Measurements from ENCODE around the gene KLK3.

The KLK3 gene

DNA sequence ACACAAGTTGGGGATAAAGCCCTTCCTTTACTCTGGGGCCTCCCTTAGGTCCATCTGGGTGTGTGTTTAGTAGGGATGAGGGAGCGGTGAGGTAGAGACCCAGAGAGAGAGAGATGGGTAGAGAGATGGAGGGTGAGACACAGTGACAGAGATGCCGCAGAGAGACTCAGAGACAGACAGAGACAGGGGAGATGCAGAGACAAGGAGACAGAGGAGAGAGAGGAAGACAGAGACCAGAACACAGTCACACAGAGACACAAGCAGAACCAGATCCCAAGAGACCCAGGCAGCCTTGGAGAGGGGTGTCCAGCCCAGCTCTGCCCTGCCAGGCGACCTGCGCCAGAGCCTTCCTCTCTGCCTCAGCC is 33.5 kb upstream of the KLK3 start:
- no peak overlapping the region for H3K9ac ChIP-seq (ENCODE audit: low read length)

DNA sequence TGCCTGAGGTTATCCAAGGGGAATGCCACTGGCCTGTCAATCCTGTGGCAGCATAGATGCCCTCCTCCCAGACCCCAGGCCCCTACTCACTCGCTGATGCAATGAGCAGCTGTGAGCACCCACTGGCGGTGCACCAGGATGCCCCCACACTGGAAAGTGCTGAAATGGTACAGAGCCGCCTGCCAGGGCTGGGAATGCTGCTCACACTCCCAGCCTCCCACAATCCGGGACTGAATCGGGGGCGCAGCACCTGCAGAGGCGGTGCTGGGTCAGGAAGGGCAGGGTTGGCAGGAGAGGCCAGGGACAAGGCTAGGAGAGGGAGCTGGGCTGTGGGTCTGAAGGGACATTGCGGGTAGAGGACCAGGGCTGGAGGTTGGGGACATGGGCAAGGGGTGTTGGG is 33.1 kb upstream of the KLK3 start:
- no peak overlapping the region for H3K9ac ChIP-seq (ENCODE audit: low read length)
- no peaks in the 10 kb centered on the region for H3K4me1 ChIP-seq (ENCODE audit: control insufficient read depth, insufficient read depth, low read length)
- no peaks in the 10 kb centered on the region for H3K36me3 ChIP-seq (ENCODE audit: control insufficient read depth, insufficient read depth, low read length)
- H3K4me3 ChIP-seq (ENCODE audit: low read length), result no peak overlapping the region
- H3K27me3 ChIP-seq (ENCODE audit: control insufficient read depth, insufficient read depth, low read length), result peaks cover 22% of the 10 kb centered on the region
- no peak overlapping the region for H3K27ac ChIP-seq (ENCODE audit: low read depth, low read length)

More for the DNA sequence above, 33.5 kb upstream of the KLK3 start:
- Histone ChIP-seq H3K36me3 (ENCODE audit: control insufficient read depth, insufficient read depth, low read length) (no peaks in the 10 kb centered on the region), H3K4me3 (ENCODE audit: low read length) (no peak overlapping the region), H3K27ac (ENCODE audit: low read depth, low read length) (no peak overlapping the region), H3K4me1 (ENCODE audit: control insufficient read depth, insufficient read depth, low read length) (no peaks in the 10 kb centered on the region), H3K27me3 (ENCODE audit: control insufficient read depth, insufficient read depth, low read length) (peaks cover 22% of the 10 kb centered on the region)

DNA sequence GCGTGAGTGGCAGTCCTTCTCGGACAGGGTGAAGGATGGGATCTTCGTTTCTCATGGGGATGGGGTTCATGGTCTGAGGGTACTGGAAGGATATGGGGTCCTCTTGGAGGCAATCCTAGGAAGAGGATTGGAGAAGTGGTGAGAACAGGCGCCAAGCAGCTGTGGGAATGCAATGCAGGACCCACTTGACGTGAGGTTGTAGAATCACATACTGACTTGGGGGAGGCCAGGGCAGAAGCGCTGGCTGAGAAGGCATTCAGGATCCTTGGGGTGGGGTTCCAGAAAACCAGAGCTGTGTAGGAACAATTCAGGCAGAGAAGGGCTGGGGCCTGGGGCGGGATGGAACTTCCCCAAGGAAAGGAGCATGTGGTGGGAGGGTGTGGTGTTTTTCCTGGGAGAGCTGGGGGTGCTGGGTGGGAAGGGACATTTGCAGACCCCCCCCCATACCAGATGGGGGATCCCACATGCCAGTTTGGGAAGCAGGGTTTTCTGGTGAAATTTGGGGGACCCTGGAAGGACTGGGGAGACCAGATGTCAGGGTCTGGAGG is 32.0 kb upstream of the KLK3 start:
- no peak overlapping the region for H3K9ac ChIP-seq (ENCODE audit: low read length)
- no peak overlapping the region for H3K4me3 ChIP-seq (ENCODE audit: low read length)
- no peaks in the 10 kb centered on the region for H3K36me3 ChIP-seq (ENCODE audit: control insufficient read depth, insufficient read depth, low read length)
- no peak overlapping the region for H3K27ac ChIP-seq (ENCODE audit: low read depth, low read length)
- H3K4me1 ChIP-seq (ENCODE audit: control insufficient read depth, insufficient read depth, low read length), result no peaks in the 10 kb centered on the region
- peaks cover 20% of the 10 kb centered on the region for H3K27me3 ChIP-seq (ENCODE audit: control insufficient read depth, insufficient read depth, low read length)

DNA sequence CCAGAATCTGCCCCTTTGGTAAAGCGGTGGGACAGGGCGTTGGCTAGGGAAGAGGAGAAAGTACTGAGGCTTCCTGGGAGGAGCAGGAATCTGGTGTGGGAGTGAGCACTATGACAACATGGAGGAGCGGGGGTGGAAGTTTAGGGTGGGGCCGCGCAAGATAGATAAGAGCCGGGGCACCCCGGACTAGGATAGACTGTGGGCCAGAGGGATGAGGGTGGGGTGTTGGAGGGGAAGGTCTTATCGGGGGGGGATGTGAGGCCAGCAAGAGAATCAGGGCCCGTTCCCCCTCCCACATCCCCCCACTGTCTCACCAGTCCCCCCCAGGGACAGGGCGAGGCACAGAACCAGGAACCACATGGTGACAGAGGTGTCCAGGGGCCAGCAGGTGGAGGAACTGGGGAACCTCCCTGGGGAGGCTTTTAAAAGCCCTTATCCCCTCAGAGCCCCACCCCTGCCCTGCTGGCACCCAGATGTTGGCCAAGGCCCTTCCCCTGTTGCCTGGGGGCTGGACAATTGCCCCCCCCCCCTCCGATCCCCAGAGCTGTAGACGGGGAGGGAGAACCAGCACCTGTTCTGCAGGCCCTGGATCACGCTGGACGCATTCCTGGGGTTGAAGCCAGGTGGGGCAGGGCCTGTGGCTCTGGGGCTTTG is 31.2 kb upstream of the KLK3 start, which contains the start of gene KLK1:
Gene KLK1, minus strand, starts transcription at position 399 of the 654 bp plus-strand sequence. Its CDS starts 39 bp downstream, at position 360.
- Histone ChIP-seq H3K4me1 (ENCODE audit: control insufficient read depth, insufficient read depth, low read length) (no peaks in the 10 kb centered on the region), H3K4me3 (ENCODE audit: low read length) (no peak within 1 kb of the TSS), H3K9ac (ENCODE audit: low read length) (no peak within 1 kb of the TSS), H3K27ac (ENCODE audit: low read depth, low read length) (no peak within 1 kb of the TSS), H3K36me3 (ENCODE audit: control insufficient read depth, insufficient read depth, low read length) (no peaks in the 10 kb centered on the region), H3K27me3 (ENCODE audit: control insufficient read depth, insufficient read depth, low read length) (peaks cover 17% of the 10 kb centered on the region)

DNA sequence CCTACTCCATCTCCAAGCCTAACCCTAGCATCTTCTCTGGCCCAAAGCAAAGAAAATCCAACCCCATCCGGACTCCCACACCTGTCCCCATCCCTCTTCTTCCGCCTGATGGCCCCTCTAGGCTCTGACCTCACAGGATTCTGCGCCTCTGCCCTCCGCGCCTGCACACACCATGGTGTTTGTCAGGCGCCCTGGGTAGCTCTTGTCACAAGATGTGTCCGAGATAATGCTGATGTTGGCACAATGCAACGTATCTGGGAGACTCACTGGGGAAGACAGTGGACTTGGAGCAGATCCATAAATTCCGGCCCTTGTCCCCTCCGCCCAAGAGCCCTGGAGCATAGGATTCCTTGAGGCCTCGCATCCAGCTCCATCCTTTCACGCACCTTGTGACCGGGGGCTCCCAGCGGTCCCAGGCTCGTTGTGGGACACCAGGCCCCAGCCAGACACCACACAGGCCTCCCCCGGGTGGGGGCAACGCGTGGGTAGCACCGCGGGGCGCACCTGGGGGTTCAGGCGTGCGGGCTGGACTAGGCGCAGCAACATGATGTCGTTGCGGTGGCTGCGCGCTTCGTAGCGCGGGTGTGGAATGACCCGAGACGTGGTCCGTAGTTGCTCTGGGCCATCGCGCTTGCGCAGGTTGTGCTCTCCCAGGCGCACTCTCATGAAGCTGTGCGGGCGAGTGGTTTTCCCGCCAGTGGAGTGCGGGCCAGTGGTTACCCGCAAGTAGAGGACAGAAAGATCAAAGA is 28.0 kb upstream of the KLK3 start:
- Histone ChIP-seq H3K4me3 (ENCODE audit: low read length) (no peak overlapping the region), H3K27me3 (ENCODE audit: control insufficient read depth, insufficient read depth, low read length) (peaks cover under 1% of the 10 kb centered on the region), H3K9ac (ENCODE audit: low read length) (no peak overlapping the region), H3K4me1 (ENCODE audit: control insufficient read depth, insufficient read depth, low read length) (no peaks in the 10 kb centered on the region), H3K36me3 (ENCODE audit: control insufficient read depth, insufficient read depth, low read length) (no peaks in the 10 kb centered on the region), H3K27ac (ENCODE audit: low read depth, low read length) (no peak overlapping the region)

DNA sequence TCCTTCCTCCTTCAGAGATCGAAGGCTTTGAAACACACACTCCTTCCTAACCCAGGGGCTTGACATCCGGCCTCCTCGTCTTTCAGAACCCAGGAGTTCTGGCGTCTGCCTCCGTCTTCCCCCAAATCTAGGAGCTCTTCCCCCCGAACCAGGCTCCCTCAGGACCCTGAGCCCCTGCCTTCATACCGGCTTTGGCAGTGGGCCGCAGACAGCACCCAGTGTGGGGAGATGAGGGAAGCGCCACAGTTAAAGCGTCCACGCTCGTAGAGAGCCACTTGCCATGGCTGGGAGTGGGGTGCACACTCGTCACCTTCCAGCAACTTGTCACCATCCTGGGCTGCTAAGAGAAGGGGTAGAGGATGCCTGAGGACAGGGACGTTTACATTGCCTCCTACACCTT is 27.2 kb upstream of the KLK3 start:
- H3K27ac ChIP-seq (ENCODE audit: low read depth, low read length), result no peak overlapping the region
- no peaks in the 10 kb centered on the region for H3K36me3 ChIP-seq (ENCODE audit: control insufficient read depth, insufficient read depth, low read length)
- H3K27me3 ChIP-seq (ENCODE audit: control insufficient read depth, insufficient read depth, low read length), result no peaks in the 10 kb centered on the region
- H3K4me1 ChIP-seq (ENCODE audit: control insufficient read depth, insufficient read depth, low read length), result no peaks in the 10 kb centered on the region
- H3K9ac ChIP-seq (ENCODE audit: low read length), result no peak overlapping the region
- H3K4me3 ChIP-seq (ENCODE audit: low read length), result no peak overlapping the region

DNA sequence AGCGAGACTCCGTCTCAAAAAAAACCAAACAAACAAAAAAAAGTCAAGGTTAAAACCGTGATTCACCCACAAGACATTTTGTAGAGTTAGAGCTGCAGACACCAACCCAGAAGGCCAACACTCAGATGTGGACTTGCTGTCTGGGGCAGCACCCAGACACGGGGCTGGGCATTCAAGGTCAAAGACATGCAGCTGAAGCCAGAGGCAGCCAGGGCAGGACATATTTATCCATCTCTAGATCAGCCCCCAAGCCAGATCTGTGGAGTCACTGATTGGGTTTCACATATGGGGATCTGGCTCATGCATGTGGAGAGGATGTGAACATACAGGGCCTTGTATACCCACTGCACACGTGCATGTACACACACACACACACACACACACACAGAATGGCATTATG is 24.9 kb upstream of the KLK3 start:
- H3K27me3 ChIP-seq (ENCODE audit: control insufficient read depth, insufficient read depth, low read length), result no peaks in the 10 kb centered on the region
- H3K9ac ChIP-seq (ENCODE audit: low read length), result no peak overlapping the region
- no peaks in the 10 kb centered on the region for H3K4me1 ChIP-seq (ENCODE audit: control insufficient read depth, insufficient read depth, low read length)
- H3K36me3 ChIP-seq (ENCODE audit: control insufficient read depth, insufficient read depth, low read length), result no peaks in the 10 kb centered on the region
- H3K4me3 ChIP-seq (ENCODE audit: low read length), result no peak overlapping the region
- H3K27ac ChIP-seq (ENCODE audit: low read depth, low read length), result no peak overlapping the region

DNA sequence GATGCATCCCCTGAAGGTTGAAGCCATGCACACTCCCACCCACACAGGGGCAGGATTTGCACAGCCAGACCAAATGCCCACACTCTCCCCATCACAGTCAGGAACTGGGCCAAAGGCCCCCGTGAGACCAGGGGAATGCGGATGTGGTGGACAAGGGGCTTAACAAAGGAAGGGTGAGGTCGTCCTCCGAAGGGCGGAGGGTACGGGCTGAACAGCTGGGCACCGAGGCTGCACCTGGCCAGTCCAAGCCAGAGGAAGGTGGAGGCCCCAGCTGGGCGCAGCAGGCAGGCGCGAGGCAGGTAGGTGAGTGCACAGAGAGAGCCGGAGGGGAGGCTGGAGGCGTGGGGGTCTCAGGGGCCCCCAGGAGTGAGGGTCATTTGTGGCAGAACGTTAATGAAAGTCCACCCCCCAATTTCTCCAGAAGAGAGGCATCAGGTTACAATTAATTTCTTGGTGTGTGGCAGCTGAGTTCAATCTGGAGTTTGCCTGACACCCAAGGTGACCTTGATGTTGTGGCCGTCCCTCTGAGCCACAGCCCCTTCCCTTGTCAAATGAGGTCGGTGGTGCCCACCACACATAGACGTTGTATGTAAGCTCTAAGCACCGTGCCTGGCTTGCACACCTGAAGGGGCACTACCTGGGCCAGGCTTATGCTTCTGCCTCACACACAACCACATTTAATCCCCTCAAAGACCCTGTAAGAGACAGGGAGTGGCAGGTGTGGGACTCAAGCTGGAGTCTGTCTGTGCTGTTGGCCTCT is 24.3 kb upstream of the KLK3 start:
- Histone ChIP-seq H3K4me3 (ENCODE audit: low read length) (no peak overlapping the region), H3K9ac (ENCODE audit: low read length) (no peak overlapping the region), H3K36me3 (ENCODE audit: control insufficient read depth, insufficient read depth, low read length) (no peaks in the 10 kb centered on the region), H3K4me1 (ENCODE audit: control insufficient read depth, insufficient read depth, low read length) (peaks cover 2% of the 10 kb centered on the region), H3K27me3 (ENCODE audit: control insufficient read depth, insufficient read depth, low read length) (no peaks in the 10 kb centered on the region), H3K27ac (ENCODE audit: low read depth, low read length) (no peak overlapping the region)

DNA sequence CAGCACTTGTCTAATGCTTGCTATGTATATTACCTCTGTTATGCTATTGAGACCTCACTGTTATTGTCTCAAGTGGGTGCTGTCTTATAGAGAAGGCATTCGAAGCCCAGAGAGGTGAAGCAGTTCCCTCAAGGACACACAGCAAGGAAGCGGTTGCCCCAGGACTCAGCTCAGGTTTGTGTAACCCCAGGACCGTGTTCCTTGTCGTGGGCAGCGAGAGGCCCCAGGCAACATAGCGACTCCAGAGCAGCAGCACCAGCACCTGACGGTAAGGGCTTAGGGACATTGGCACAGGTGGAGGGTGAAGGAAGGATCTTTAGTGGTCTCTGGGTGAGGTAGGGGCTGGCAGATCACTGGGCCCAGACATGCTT is 23.7 kb upstream of the KLK3 start:
- Histone ChIP-seq H3K4me1 (ENCODE audit: control insufficient read depth, insufficient read depth, low read length) (peaks cover 2% of the 10 kb centered on the region), H3K36me3 (ENCODE audit: control insufficient read depth, insufficient read depth, low read length) (no peaks in the 10 kb centered on the region), H3K27ac (ENCODE audit: low read depth, low read length) (no peak overlapping the region), H3K27me3 (ENCODE audit: control insufficient read depth, insufficient read depth, low read length) (no peaks in the 10 kb centered on the region), H3K9ac (ENCODE audit: low read length) (no peak overlapping the region), H3K4me3 (ENCODE audit: low read length) (no peak overlapping the region)

DNA sequence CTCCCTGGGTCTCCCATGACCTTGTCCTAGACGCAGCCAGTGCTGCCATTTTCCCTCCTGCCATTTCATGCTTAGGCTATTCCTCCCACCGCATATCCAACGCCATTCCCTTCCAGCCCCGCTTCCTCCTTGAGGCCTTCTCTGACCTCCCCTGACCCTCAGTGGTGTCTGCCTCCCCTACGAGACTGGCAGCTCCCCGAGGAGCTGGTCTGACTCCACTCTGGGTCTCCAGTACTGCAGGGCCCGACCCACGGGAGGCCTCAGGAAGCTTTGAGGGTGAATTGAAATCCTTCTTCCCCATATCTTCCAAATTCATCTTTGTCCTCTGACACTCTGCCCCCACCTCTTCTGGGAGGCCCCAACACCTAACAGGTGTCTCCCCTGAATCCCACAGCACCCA is 22.0 kb upstream of the KLK3 start:
- H3K4me3 ChIP-seq (ENCODE audit: low read length), result no peak overlapping the region
- no peak overlapping the region for H3K27ac ChIP-seq (ENCODE audit: low read depth, low read length)
- no peak overlapping the region for H3K9ac ChIP-seq (ENCODE audit: low read length)
- peaks cover 7% of the 10 kb centered on the region for H3K27me3 ChIP-seq (ENCODE audit: control insufficient read depth, insufficient read depth, low read length)
- peaks cover 2% of the 10 kb centered on the region for H3K4me1 ChIP-seq (ENCODE audit: control insufficient read depth, insufficient read depth, low read length)
- H3K36me3 ChIP-seq (ENCODE audit: control insufficient read depth, insufficient read depth, low read length), result no peaks in the 10 kb centered on the region

DNA sequence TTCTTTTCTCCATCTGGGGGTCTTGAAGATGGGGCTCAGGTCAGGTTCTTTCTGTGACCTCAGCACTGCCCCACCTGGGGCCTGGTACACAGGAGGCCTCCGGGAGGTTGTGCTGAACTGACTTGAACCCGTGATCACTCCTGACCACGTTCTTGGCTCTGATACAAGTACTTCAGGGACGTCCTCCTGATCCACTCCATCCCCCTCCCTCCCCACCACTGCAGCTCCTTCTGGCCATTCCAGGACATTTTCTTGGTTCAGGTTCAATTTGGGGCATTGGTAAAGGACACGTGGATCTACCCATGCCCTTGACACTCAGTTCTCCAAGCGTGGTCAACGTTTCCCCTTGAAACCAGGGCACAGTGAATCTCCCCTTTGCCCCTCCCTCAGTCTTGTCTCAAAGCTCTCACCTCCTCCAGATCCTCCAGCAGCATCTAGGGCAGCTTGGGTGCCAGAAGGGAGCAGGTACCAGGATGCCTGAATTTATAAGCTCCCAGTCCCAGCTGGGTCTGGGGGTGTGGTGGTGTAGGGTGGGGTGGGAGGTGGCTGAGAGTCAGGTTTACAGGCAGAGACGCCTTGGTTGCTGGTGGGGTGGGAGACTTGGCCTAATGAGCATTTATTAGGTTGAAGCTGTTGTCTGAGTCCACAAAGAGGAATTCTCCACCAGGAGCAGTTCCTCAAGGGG is 21.5 kb upstream of the KLK3 start, which contains the start of gene KLK15:
Gene KLK15, minus strand, starts transcription at position 458 of the 685 bp plus-strand sequence. CDS start 2,082 bp downstream, outside the sequence.
- Histone ChIP-seq H3K9ac (ENCODE audit: low read length) (no peak within 1 kb of the TSS), H3K27ac (ENCODE audit: low read depth, low read length) (no peak within 1 kb of the TSS), H3K27me3 (ENCODE audit: control insufficient read depth, insufficient read depth, low read length) (peaks cover 7% of the 10 kb centered on the region), H3K36me3 (ENCODE audit: control insufficient read depth, insufficient read depth, low read length) (no peaks in the 10 kb centered on the region), H3K4me3 (ENCODE audit: low read length) (no peak within 1 kb of the TSS), H3K4me1 (ENCODE audit: control insufficient read depth, insufficient read depth, low read length) (peaks cover 2% of the 10 kb centered on the region)

DNA sequence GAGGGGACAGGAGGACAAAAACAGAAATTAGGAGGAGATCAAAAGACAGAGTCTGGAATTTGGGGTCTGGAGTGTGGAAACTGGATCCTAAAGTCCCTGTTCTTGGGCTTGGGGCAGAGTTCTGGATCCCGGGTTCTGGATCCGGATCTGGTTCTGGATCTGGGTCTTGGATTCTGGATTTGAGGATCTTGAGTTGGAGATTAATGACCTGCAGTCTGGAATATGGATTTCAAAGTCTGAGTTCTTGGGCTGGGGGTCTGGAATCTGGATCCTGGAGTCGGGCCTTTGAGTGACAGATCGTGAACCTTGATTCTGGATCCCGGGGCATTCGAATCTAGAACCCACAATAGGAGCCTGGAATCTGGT is 20.9 kb upstream of the KLK3 start:
- peaks cover 2% of the 10 kb centered on the region for H3K4me1 ChIP-seq (ENCODE audit: control insufficient read depth, insufficient read depth, low read length)
- no peak overlapping the region for H3K27ac ChIP-seq (ENCODE audit: low read depth, low read length)
- no peak overlapping the region for H3K9ac ChIP-seq (ENCODE audit: low read length)
- no peak overlapping the region for H3K4me3 ChIP-seq (ENCODE audit: low read length)
- no peaks in the 10 kb centered on the region for H3K36me3 ChIP-seq (ENCODE audit: control insufficient read depth, insufficient read depth, low read length)
- H3K27me3 ChIP-seq (ENCODE audit: control insufficient read depth, insufficient read depth, low read length), result peaks cover 7% of the 10 kb centered on the region

All from rectal smooth muscle tissue (tissue), 1 donor.